ENCODE measurements around the gene VPREB1.
"Not testable (repeated sequence)": the region's sequence is repeated elsewhere in the genome, so short reads cannot be mapped to it uniquely, and the experiment has no call there.

- not testable (repeated sequence) for TF ChIP-seq CTCF (conservative IDR thresholded peaks at IDR 0.05); EZH2 (IDR thresholded peaks at IDR 0.05; ENCODE audit: low read depth)
Observed at GRCh38 chr22:22287106-22287626, 42.6 kb downstream of the VPREB1 start.
